Measurements from ENCODE around the gene ZNF76.

Gene ZNF76

DNA sequence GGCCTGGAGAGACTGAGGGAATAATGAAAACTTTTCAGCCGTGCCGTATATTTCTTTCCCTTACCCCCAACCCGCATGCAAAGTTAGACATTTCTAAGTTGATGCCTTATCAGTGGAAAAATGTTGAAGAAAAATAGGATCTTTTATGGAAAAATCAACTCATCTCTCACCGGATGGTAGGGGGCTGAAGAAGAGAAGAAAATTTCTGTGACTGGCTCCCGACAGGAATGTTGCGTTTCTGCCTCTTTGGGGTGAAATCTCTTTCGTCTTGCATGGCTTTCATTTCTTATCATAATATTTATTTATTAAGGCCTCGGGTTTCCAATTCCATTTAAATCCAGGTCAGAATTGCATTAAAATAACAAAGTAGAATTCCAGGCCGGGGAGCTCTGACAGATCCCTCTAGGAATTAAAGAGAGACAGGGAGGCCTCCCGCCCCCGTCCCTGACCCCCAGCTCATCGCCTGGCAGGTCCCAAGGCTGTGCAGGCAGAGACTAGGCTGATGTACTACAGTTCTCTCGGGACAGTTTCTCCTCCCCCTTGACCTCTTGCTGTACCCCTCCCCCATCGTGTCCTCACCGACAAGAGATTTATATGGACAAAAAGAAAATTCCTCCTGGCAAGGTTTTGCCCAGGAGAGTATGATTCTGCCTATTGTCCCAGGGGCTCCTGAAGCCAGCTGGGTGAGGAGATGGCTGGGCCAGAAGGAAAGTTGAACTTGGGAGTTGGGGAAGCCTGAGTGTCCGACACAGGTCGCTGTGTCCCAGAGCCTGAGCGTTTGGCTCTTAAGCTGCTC is 44.5 kb upstream of the ZNF76 start:
- Histone ChIP-seq H3K18ac (ENCODE audit: low read depth in 1 of 2, low read length in 2 of 2) (no peak overlapping the region), H3K27ac (ENCODE audit: low read length, poor library complexity, severe bottlenecking) (no peak overlapping the region), H4K91ac (ENCODE audit: low read length) (no peak overlapping the region), H3K9me3 (ENCODE audit: control insufficient read depth, low read length) (no peaks in the 10 kb centered on the region), H3K9ac (ENCODE audit: low read length) (peak overlapping the region; percentile 25), H2BK120ac (ENCODE audit: low read depth, low read length) (no peak overlapping the region), H3K14ac (ENCODE audit: low read length in 2 of 2) (no peak overlapping the region), H2BK15ac (ENCODE audit: low read depth, poor library complexity, severe bottlenecking) (no peak overlapping the region), H3K4me3 (ENCODE audit: insufficient read depth in 1 of 2, low read depth in 1 of 2, low read length in 2 of 2) (peak overlapping the region in 1 of 2 experiments; percentile 82), H2BK12ac (ENCODE audit: low read length in 2 of 2) (no peak overlapping the region), H3K27me3 (ENCODE audit: control insufficient read depth in 1 of 2, insufficient read depth in 1 of 2, low read length in 2 of 2) (peaks cover 34 to 62% of the 10 kb centered on the region in 2 experiments), H3K4me2 (ENCODE audit: low read length, poor library complexity, severe bottlenecking) (peak overlapping the region; percentile 94), H3K23ac (ENCODE audit: low read length in 2 of 2) (no peak overlapping the region), H2AK5ac (ENCODE audit: low read length, severe bottlenecking) (no peak overlapping the region), H3K4ac (ENCODE audit: low read depth in 1 of 2, low read length in 2 of 2) (no peak overlapping the region), H3K36me3 (ENCODE audit: control insufficient read depth in 1 of 2, insufficient read depth in 2 of 2, low read depth in 1 of 2, low read length in 2 of 2) (no peaks in the 10 kb centered on the region), H4K8ac (ENCODE audit: low read length) (no peak overlapping the region), H2BK5ac (ENCODE audit: low read depth, low read length, poor library complexity, severe bottlenecking) (no peak overlapping the region), H3K79me1 (replicated peaks; ENCODE audit: low read length, poor library complexity, severe bottlenecking) (no peaks in the 10 kb centered on the region), H3K4me1 (ENCODE audit: control insufficient read depth, insufficient read depth, low read depth, low read length) (peaks cover 22% of the 10 kb centered on the region), H2AFZ (ENCODE audit: low read depth, low read length) (no peak overlapping the region)
- DNase-seq: no peak
- 10% methylated on average over 6 of the region's 18 CpGs for whole genome bisulfite sequencing

- no peak overlapping the region for H3K27ac ChIP-seq (ENCODE audit: low read length, poor library complexity, severe bottlenecking)
- H2AFZ ChIP-seq (ENCODE audit: low read depth, low read length): no peak overlapping the region
- H4K91ac ChIP-seq (ENCODE audit: low read length): no peak overlapping the region
- H3K4ac ChIP-seq (ENCODE audit: low read depth in 1 of 2, low read length in 2 of 2): no peak overlapping the region
- no peak overlapping the region for H3K4me2 ChIP-seq (ENCODE audit: low read length, poor library complexity, severe bottlenecking)
- no peak overlapping the region for H2BK120ac ChIP-seq (ENCODE audit: low read depth, low read length)
- H2BK5ac ChIP-seq (ENCODE audit: low read depth, low read length, poor library complexity, severe bottlenecking): no peak overlapping the region
- no peak overlapping the region for H3K14ac ChIP-seq (ENCODE audit: low read length in 2 of 2)
- no peaks in the 10 kb centered on the region for H3K36me3 ChIP-seq (ENCODE audit: control insufficient read depth in 1 of 2, insufficient read depth in 2 of 2, low read depth in 1 of 2, low read length in 2 of 2)
- no peak overlapping the region for H2BK15ac ChIP-seq (ENCODE audit: low read depth, poor library complexity, severe bottlenecking)
- no peaks in the 10 kb centered on the region for H3K9me3 ChIP-seq (ENCODE audit: control insufficient read depth, low read length)
- H3K23ac ChIP-seq (ENCODE audit: low read length in 2 of 2): no peak overlapping the region
- H3K79me1 ChIP-seq (replicated peaks; ENCODE audit: low read length, poor library complexity, severe bottlenecking): no peaks in the 10 kb centered on the region
- DNase-seq: no peak
- H3K9ac ChIP-seq (ENCODE audit: low read length): no peak overlapping the region
- peak overlapping the region in 1 of 2 experiments; percentile 82 for H3K4me3 ChIP-seq (ENCODE audit: insufficient read depth in 1 of 2, low read depth in 1 of 2, low read length in 2 of 2)
- H2BK12ac ChIP-seq (ENCODE audit: low read length in 2 of 2): peak overlapping the region in 1 of 2 experiments; percentile 33
- peaks cover 22% of the 10 kb centered on the region for H3K4me1 ChIP-seq (ENCODE audit: control insufficient read depth, insufficient read depth, low read depth, low read length)
- H3K27me3 ChIP-seq (ENCODE audit: control insufficient read depth in 1 of 2, insufficient read depth in 1 of 2, low read length in 2 of 2): peaks cover 32 to 62% of the 10 kb centered on the region in 2 experiments
- peak overlapping the region in 1 of 2 experiments; percentile 14 for H3K18ac ChIP-seq (ENCODE audit: low read depth in 1 of 2, low read length in 2 of 2)
- H4K8ac ChIP-seq (ENCODE audit: low read length): no peak overlapping the region
- no peak overlapping the region for H2AK5ac ChIP-seq (ENCODE audit: low read length, severe bottlenecking)
- WGBS: 85% methylated on average over 4 of the region's 6 CpGs
Observed at GRCh38 chr6:35215665-35216411, 43.7 kb upstream of the ZNF76 start.

- DNase-seq: no peak
- no peak overlapping the region for H4K91ac ChIP-seq (ENCODE audit: low read length)
- no peak overlapping the region for H2BK120ac ChIP-seq (ENCODE audit: low read depth, low read length)
- H3K9me3 ChIP-seq (ENCODE audit: control insufficient read depth, low read length): no peaks in the 10 kb centered on the region
- no peak overlapping the region for H3K14ac ChIP-seq (ENCODE audit: low read length in 2 of 2)
- H3K79me1 ChIP-seq (replicated peaks; ENCODE audit: low read length, poor library complexity, severe bottlenecking): no peaks in the 10 kb centered on the region
- H2AFZ ChIP-seq (ENCODE audit: low read depth, low read length): no peak overlapping the region
- no peak overlapping the region for H4K8ac ChIP-seq (ENCODE audit: low read length)
- no peak overlapping the region for H2BK5ac ChIP-seq (ENCODE audit: low read depth, low read length, poor library complexity, severe bottlenecking)
- no peak overlapping the region for H3K23ac ChIP-seq (ENCODE audit: low read length in 2 of 2)
- 100% methylated on average over 1 of the region's 1 CpG for WGBS
- no peak overlapping the region for H2BK12ac ChIP-seq (ENCODE audit: low read length in 2 of 2)
- peak overlapping the region in 1 of 2 experiments; percentile 82 for H3K4me3 ChIP-seq (ENCODE audit: insufficient read depth in 1 of 2, low read depth in 1 of 2, low read length in 2 of 2)
- H3K9ac ChIP-seq (ENCODE audit: low read length): no peak overlapping the region
- H2BK15ac ChIP-seq (ENCODE audit: low read depth, poor library complexity, severe bottlenecking): no peak overlapping the region
- no peak overlapping the region for H3K27ac ChIP-seq (ENCODE audit: low read length, poor library complexity, severe bottlenecking)
- H3K4ac ChIP-seq (ENCODE audit: low read depth in 1 of 2, low read length in 2 of 2): no peak overlapping the region
- H3K36me3 ChIP-seq (ENCODE audit: control insufficient read depth in 1 of 2, insufficient read depth in 2 of 2, low read depth in 1 of 2, low read length in 2 of 2): no peaks in the 10 kb centered on the region
- peak overlapping the region in 1 of 2 experiments; percentile 14 for H3K18ac ChIP-seq (ENCODE audit: low read depth in 1 of 2, low read length in 2 of 2)
- H3K4me2 ChIP-seq (ENCODE audit: low read length, poor library complexity, severe bottlenecking): no peak overlapping the region
- no peak overlapping the region for H2AK5ac ChIP-seq (ENCODE audit: low read length, severe bottlenecking)
- H3K27me3 ChIP-seq (ENCODE audit: control insufficient read depth in 1 of 2, insufficient read depth in 1 of 2, low read length in 2 of 2): peaks cover 26 to 60% of the 10 kb centered on the region in 2 experiments
- H3K4me1 ChIP-seq (ENCODE audit: control insufficient read depth, insufficient read depth, low read depth, low read length): peaks cover 22% of the 10 kb centered on the region
Observed at GRCh38 chr6:35216412-35216732, 43.2 kb upstream of the ZNF76 start.
